Measurements from ENCODE around the gene RHBDF2.
"Not testable (repeated sequence)": the region's sequence is repeated elsewhere in the genome, so short reads cannot be mapped to it uniquely, and the experiment has no call there.

Gene RHBDF2

GRCh38 chr17:76524598-76525512, 23.6 kb upstream of the RHBDF2 start:
- DNase-seq (ENCODE audit: low spot score), result no peak

- peak; percentile 82 for DNase-seq (ENCODE audit: low spot score)
These were observed 22.1 kb upstream of the RHBDF2 start for GRCh38 chr17:76523084-76524037.

- DNase-seq (ENCODE audit: low spot score), result not testable (repeated sequence)
These were observed 20.5 kb upstream of the RHBDF2 start for GRCh38 chr17:76521683-76522082.

- no peak for DNase-seq (ENCODE audit: low spot score)
These were observed 20.0 kb upstream of the RHBDF2 start for GRCh38 chr17:76521262-76521661.

GRCh38 chr17:76519048-76519966, 18.1 kb upstream of the RHBDF2 start:
- DNase-seq (ENCODE audit: low spot score), result no peak

GRCh38 chr17:76517638-76518038, 16.4 kb upstream of the RHBDF2 start:
- no peak for DNase-seq (ENCODE audit: low spot score)

- peak; percentile 87 for DNase-seq (ENCODE audit: low spot score)
These were observed 14.2 kb upstream of the RHBDF2 start for GRCh38 chr17:76515274-76515949.

GRCh38 chr17:76514355-76514754, 13.1 kb upstream of the RHBDF2 start:
- DNase-seq (ENCODE audit: low spot score), result not testable (repeated sequence)

- DNase-seq (ENCODE audit: low spot score), result no peak
These were observed 12.1 kb upstream of the RHBDF2 start for GRCh38 chr17:76513306-76513692.

- DNase-seq (ENCODE audit: low spot score), result no peak
These were observed 11.4 kb upstream of the RHBDF2 start for GRCh38 chr17:76512366-76513305.

GRCh38 chr17:76511668-76512365, 10.6 kb upstream of the RHBDF2 start:
- no peak for DNase-seq (ENCODE audit: low spot score)

- DNase-seq (ENCODE audit: low spot score), result no peak
These were observed 9.6 kb upstream of the RHBDF2 start for GRCh38 chr17:76510831-76511244.

GRCh38 chr17:76508472-76509063, 7.3 kb upstream of the RHBDF2 start:
- not testable (repeated sequence) for DNase-seq (ENCODE audit: low spot score)

GRCh38 chr17:76506408-76507345, 5.5 kb upstream of the RHBDF2 start:
- peak; percentile 92 for DNase-seq (ENCODE audit: low spot score)

GRCh38 chr17:76504117-76504516, 2.9 kb upstream of the RHBDF2 start:
- DNase-seq (ENCODE audit: low spot score), result no peak

GRCh38 chr17:76502341-76503211, 1.4 kb upstream of the RHBDF2 start:
- DNase-seq (ENCODE audit: low spot score), result no peak
